H1 (cell line): ENCODE results near the gene CYP3A7. TPM values are rescaled to one million over a fixed set of nuclear protein-coding genes. Genes with fewer than 3 reads are reported as not detected.

Experiments used
- CTCF ChIA-PET: fragments of 300-600 bp; sonication (Branson Sonifier 250); formaldehyde crosslinking; loops from one replicate; lab custom pipeline; 2021; ENCODE audit not compliant: partially characterized antibody; lab: Charles Lee
- POLR2A ChIA-PET: fragments of 300-600 bp; sonication (Branson Sonifier 250); formaldehyde crosslinking; loops from one replicate; lab custom pipeline; 2021; ENCODE audit warnings: inconsistent platforms; ENCODE audit not compliant: partially characterized antibody; lab: Charles Lee
- DNase-seq, 2 experiments: peaks; one replicate each; pipeline versions ENCODE4 v3.0.0 to v3.0.0-alpha.2; 2010 to 2022; ENCODE audit warnings: low spot score in 2 of 2, low read depth in 1 of 2, mixed read lengths in 1 of 2
- FAIRE-seq: peaks from 2 replicates; lab custom pipeline; 2011; peaks lifted over from hg19 to GRCh38; lab: Jason Lieb, UNC
- H2AFZ ChIP-seq: 2 replicates; pipeline ENCODE4 v1.8.1; 2012; ENCODE audit warnings: low read length, inconsistent platforms
- H2AK5ac ChIP-seq: 2 replicates; pipeline ENCODE4 v1.6.1; 2013; ENCODE audit warnings: low read depth, low read length
- H2BK120ac ChIP-seq: replicated peaks from 2 replicates; pipeline ENCODE3; 2013; ENCODE audit warnings: low read depth, low read length, inconsistent platforms
- H2BK12ac ChIP-seq: 2 replicates; pipeline ENCODE4 v1.6.1; 2013; ENCODE audit warnings: low read depth, low read length
- H2BK15ac ChIP-seq: 2 replicates; pipeline ENCODE4 v1.6.1; 2013; ENCODE audit warnings: low read length
- H2BK20ac ChIP-seq: 2 replicates; pipeline ENCODE4 v1.6.1; 2013; ENCODE audit warnings: low read length
- H2BK5ac ChIP-seq: 2 replicates; pipeline ENCODE4 v1.6.1; 2013; ENCODE audit warnings: low read depth, low read length
- H3K14ac ChIP-seq: 2 replicates; pipeline ENCODE4 v1.6.1; 2013; ENCODE audit warnings: inconsistent platforms; ENCODE audit not compliant: insufficient read length
- H3K18ac ChIP-seq: 2 replicates; pipeline ENCODE4 v1.6.1; 2013; ENCODE audit warnings: low read length; ENCODE audit errors: extremely low read depth
- H3K23ac ChIP-seq: 2 replicates; pipeline ENCODE4 v1.6.1; 2013; ENCODE audit warnings: inconsistent platforms; ENCODE audit not compliant: insufficient read length
- H3K23me2 ChIP-seq: 2 replicates; pipeline ENCODE4 v1.6.1; 2013; ENCODE audit warnings: low read depth, low read length
- H3K27ac ChIP-seq: 2 replicates; pipeline ENCODE4 v1.6.1; 2011; ENCODE audit warnings: low read depth, low read length, inconsistent platforms
- H3K27me3 ChIP-seq, 4 experiments: replicated peaks in 1 of 4; 1 replicate in 1 of 4; 2 replicates in 3 of 4; pipeline versions ENCODE4 v1.6.1 to v1.8.1; 2011 to 2013; ENCODE audit warnings: low read length in 3 of 4, mild to moderate bottlenecking in 3 of 4, inconsistent platforms in 2 of 4, mixed read lengths in 2 of 4, moderate library complexity in 1 of 4; ENCODE audit not compliant: control insufficient read depth in 3 of 4, insufficient read depth in 3 of 4; ENCODE audit errors: extremely low read depth in 1 of 4
- H3K36me3 ChIP-seq, 4 experiments: 2 replicates each; pipeline versions ENCODE4 v1.6.1 to v1.8.1; 2011 to 2013; ENCODE audit warnings: mild to moderate bottlenecking in 4 of 4, low read length in 3 of 4, moderate library complexity in 2 of 4, control low read depth in 1 of 4, inconsistent platforms in 1 of 4; ENCODE audit not compliant: insufficient read depth in 4 of 4, control insufficient read depth in 2 of 4
- H3K4ac ChIP-seq: replicated peaks from 2 replicates; pipeline ENCODE3; 2013; ENCODE audit warnings: low read length, low read depth, mixed read lengths, inconsistent platforms; ENCODE audit not compliant: insufficient read length
- H3K4me1 ChIP-seq, 4 experiments: replicated peaks in 1 of 4; 1 replicate in 1 of 4; 2 replicates in 3 of 4; pipeline versions ENCODE4 v1.6.1 to v1.8.1; 2011 to 2013; ENCODE audit warnings: low read length in 3 of 4, inconsistent platforms in 2 of 4, mixed read lengths in 1 of 4; ENCODE audit not compliant: insufficient read depth in 4 of 4, control insufficient read depth in 3 of 4
- H3K4me2 ChIP-seq, 2 experiments: 2 replicates each; pipeline versions ENCODE4 v1.6.1 to v1.8.1; 2011 to 2013; ENCODE audit warnings: low read depth in 2 of 2, low read length in 2 of 2, control low read depth in 1 of 2, inconsistent platforms in 1 of 2, mild to moderate bottlenecking in 1 of 2; ENCODE audit not compliant: insufficient read depth in 1 of 2
- H3K4me3 ChIP-seq, 4 experiments: fragments of 200-600, 300-600 bp in 1 of 4; sonication (generic), shearing (Covaris generic), sonication (Bioruptor Twin) in 1 of 4; 2 replicates each; pipeline versions ENCODE4 v1.5.1 to v1.8.1; 2011 to 2016; ENCODE audit warnings: low read length in 4 of 4, low read depth in 3 of 4, control low read depth in 2 of 4, inconsistent platforms in 2 of 4, mild to moderate bottlenecking in 2 of 4, mixed read lengths in 1 of 4, moderate library complexity in 1 of 4; ENCODE audit not compliant: insufficient read depth in 2 of 4; ENCODE audit errors: extremely low read depth in 1 of 4
- H3K56ac ChIP-seq: replicated peaks from 2 replicates; pipeline ENCODE3; 2013; ENCODE audit warnings: low read depth, mild to moderate bottlenecking, mixed read lengths, low read length, inconsistent platforms; ENCODE audit not compliant: insufficient read length
- H3K79me1 ChIP-seq: 2 replicates; pipeline ENCODE4 v1.6.1; 2013; ENCODE audit warnings: low read depth, low read length, control low read depth
- H3K79me2 ChIP-seq, 2 experiments: 2 replicates each; pipeline versions ENCODE4 v1.6.1 to v1.8.1; 2012 to 2013; ENCODE audit warnings: low read length in 2 of 2, mild to moderate bottlenecking in 2 of 2, inconsistent platforms in 1 of 2; ENCODE audit not compliant: insufficient read depth in 2 of 2, control insufficient read depth in 1 of 2
- H3K9ac ChIP-seq, 4 experiments: replicated peaks in 1 of 4; 1 replicate in 1 of 4; 2 replicates in 3 of 4; pipeline versions ENCODE4 v1.6.1 to v1.8.1; 2011 to 2013; ENCODE audit warnings: low read depth in 3 of 4, low read length in 3 of 4, control low read depth in 2 of 4, mild to moderate bottlenecking in 2 of 4, moderate library complexity in 2 of 4, inconsistent platforms in 1 of 4; ENCODE audit errors: extremely low read depth in 1 of 4
- H3K9me3 ChIP-seq, 2 experiments: 2 replicates each; pipeline versions ENCODE4 v1.6.1 to v1.8.1; 2012 to 2013; ENCODE audit warnings: mild to moderate bottlenecking in 2 of 2, moderate library complexity in 2 of 2, control low read depth in 1 of 2, inconsistent platforms in 1 of 2, low read depth in 1 of 2, low read length in 1 of 2, mixed read lengths in 1 of 2; ENCODE audit not compliant: insufficient read depth in 2 of 2
- H4K20me1 ChIP-seq, 2 experiments: replicated peaks in 1 of 2; 2 replicates each; pipeline versions ENCODE3 to v1.8.1; 2011 to 2013; ENCODE audit warnings: inconsistent platforms in 2 of 2, low read length in 2 of 2, mild to moderate bottlenecking in 1 of 2; ENCODE audit not compliant: insufficient read depth in 2 of 2, control insufficient read depth in 1 of 2
- H4K5ac ChIP-seq: 2 replicates; pipeline ENCODE4 v1.6.1; 2013; ENCODE audit warnings: low read length, low read depth, mixed read lengths, inconsistent platforms; ENCODE audit not compliant: insufficient read length
- H4K8ac ChIP-seq: 2 replicates; pipeline ENCODE4 v1.8.0; 2013; ENCODE audit warnings: mild to moderate bottlenecking, moderate library complexity, low read length, inconsistent platforms; ENCODE audit not compliant: insufficient read depth; ENCODE audit errors: extremely low read depth
- H4K91ac ChIP-seq: replicated peaks from 2 replicates; pipeline ENCODE3; 2013; ENCODE audit warnings: low read length, mixed read lengths, inconsistent platforms; ENCODE audit not compliant: insufficient read length
- ATF2 ChIP-seq: IDR thresholded peaks from 2 replicates; pipeline ENCODE4 v1.6.1; 2012; ENCODE audit warnings: low read length, inconsistent platforms
- BACH1 ChIP-seq: IDR thresholded peaks from 2 replicates; pipeline ENCODE4 v1.6.1; 2012; ENCODE audit warnings: low read length, improper control_type of control experiment
- JUND ChIP-seq: IDR thresholded peaks from 2 replicates; pipeline ENCODE4 v1.6.1; 2011; ENCODE audit warnings: mild to moderate bottlenecking, improper control_type of control experiment, low read length
- WGBS, 2 experiments: shearing (Covaris generic) in 1 of 2; methylation state at CpG; one replicate each; pipeline versions ENCODE4 v1.1.6 to v1.1.7; 2013 to 2015; ENCODE audit warnings: low lambda C conversion rate in 2 of 2, mixed read lengths in 2 of 2, inconsistent platforms in 1 of 2, low coverage in 1 of 2, missing lambda C conversion rate in 1 of 2; ENCODE audit not compliant: insufficient replicate concordance in 2 of 2, insufficient coverage in 1 of 2, insufficient read length in 1 of 2; ENCODE audit errors: extremely low coverage in 1 of 2, missing lambda C conversion rate in 1 of 2; 5-methylcytosine and 5-hydroxymethylcytosine counted together
- polyA plus RNA-seq, 7 experiments: library from polyadenylated mRNA; depleted of rRNA in 3 of 7; stranded (reverse) in 5 of 7; unstranded in 2 of 7; fragments of >200 nt in 5 of 7; fragments of 200-250 nt in 2 of 7; gene quantifications; 1 replicate in 5 of 7; 2 replicates in 1 of 7; 4 replicates in 1 of 7; pipeline versions ENCODE4 v1.2.1 to v1.2.3, GENCODE V29; 2011 to 2013; ENCODE audit warnings: missing spikeins in 2 of 7, mixed read lengths in 2 of 7
- total RNA-seq: library from RNA; stranded (reverse); fragmentation: NEBNext Ultra II Directional; extraction: Animal tissue kit (Norgen Biotek cat#: 25700); gene quantifications from 2 replicates; pipeline ENCODE4 v1.2.1, GENCODE V29; 2021

Gene CYP3A7
- total and polyA plus RNA-seq, 2 of the 8 experiments (the other 6 are each of a cell fraction or from before 2014, with no cell fraction given) = not detected

GRCh38 chr7:99719996-99720769 lies 14.8 kb downstream of the CYP3A7 start:
- H3K79me1 ChIP-seq = no peaks in the 10 kb centered on the region
- no peak overlapping the region for H2AFZ ChIP-seq
- CTCF ChIA-PET = no interaction called here
- no peak for FAIRE-seq
- H4K91ac ChIP-seq = no peak overlapping the region
- H2BK5ac ChIP-seq = no peak overlapping the region
- no peak overlapping the region for H2BK20ac ChIP-seq
- no peak for TF ChIP-seq JUND
- no peak for TF ChIP-seq BACH1
- no peak for TF ChIP-seq ATF2
- TF ChIP-seq, all 59 proteins: peak for 0
- H3K56ac ChIP-seq = no peak overlapping the region
- H3K27ac ChIP-seq = no peak overlapping the region
- no peak overlapping the region for H2BK12ac ChIP-seq
- no peak overlapping the region for H3K18ac ChIP-seq
- H3K4ac ChIP-seq = no peak overlapping the region
- H3K14ac ChIP-seq = no peak overlapping the region
- POLR2A ChIA-PET = no interaction called here
- H3K9ac ChIP-seq = no peak overlapping the region
- no peaks in the 10 kb centered on the region for H3K79me2 ChIP-seq
- no peak overlapping the region for H2BK15ac ChIP-seq
- H4K5ac ChIP-seq = no peak overlapping the region
- 93% methylated on average over 4 of the region's 4 CpGs; no CpG with 5 or more reads in 1 of the 2 experiments for WGBS, 2 experiments
- no peaks in the 10 kb centered on the region for H3K4me1 ChIP-seq
- no peaks in the 10 kb centered on the region for H3K9me3 ChIP-seq
- no peak overlapping the region for H3K23ac ChIP-seq
- no peak overlapping the region for H2BK120ac ChIP-seq
- H3K4me2 ChIP-seq = no peak overlapping the region
- no peaks in the 10 kb centered on the region for H3K36me3 ChIP-seq
- no peak overlapping the region for H3K4me3 ChIP-seq
- H4K8ac ChIP-seq = no peak overlapping the region
- no peak overlapping the region for H2AK5ac ChIP-seq
- no peaks in the 10 kb centered on the region for H3K23me2 ChIP-seq
- H3K27me3 ChIP-seq = peaks cover 0 to 1% (median 0%) of the 10 kb centered on the region in 4 experiments; a peak in 1 of 7 replicates
- no peak for DNase-seq
- H4K20me1 ChIP-seq = no peaks in the 10 kb centered on the region
